GM21423 (cell line): ENCODE measurements around the gene GALR2.

ENCODE experiments used
- ATAC-seq: cut with Tn5 transposase; IDR thresholded peaks from one replicate; pipeline ENCODE4 v1.9.1; 2021; ENCODE audit warnings: mild to moderate bottlenecking, moderate library complexity; ENCODE audit not compliant: unreplicated experiment

GALR2 gene

DNA sequence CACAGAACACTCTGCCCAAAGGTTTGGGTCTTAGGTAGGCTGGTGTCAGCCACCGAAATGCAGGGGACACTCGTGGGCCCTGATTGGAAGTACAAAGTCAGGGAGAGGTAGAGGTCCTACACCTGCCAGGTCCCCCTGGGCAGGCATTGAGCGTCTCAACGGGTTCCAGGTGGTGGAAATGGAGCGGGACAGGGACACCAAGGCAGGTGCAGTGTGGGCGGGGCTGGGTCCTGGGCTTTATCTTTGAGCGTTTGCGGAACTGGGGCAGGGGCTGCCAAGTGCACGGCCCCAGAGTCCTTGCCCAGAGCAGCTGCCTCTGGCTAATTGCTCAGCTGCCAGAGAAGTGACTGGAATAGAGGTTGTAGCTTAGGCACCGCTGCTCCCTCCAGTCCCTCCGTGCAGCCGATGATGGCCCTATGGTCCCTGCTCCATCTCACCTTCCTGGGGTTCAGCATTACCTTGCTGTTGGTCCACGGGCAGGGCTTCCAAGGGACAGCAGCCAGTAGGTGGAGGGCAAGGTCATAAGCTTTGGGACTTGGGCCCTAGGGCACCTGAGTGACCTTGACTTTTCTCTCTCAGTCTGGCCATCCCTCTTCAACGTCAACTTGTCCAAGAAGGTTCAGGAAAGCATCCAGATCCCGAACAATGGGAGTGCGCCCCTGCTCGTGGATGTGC lies 4.4 kb downstream of the GALR2 start, which contains the start of gene ZACN:
ZACN (plus strand) TSS at position 323 of the 675 bp plus-strand sequence; CDS start at position 406, 83 bp downstream.
- ATAC-seq = no peak

GRCh38 chr17:76079535-76079955 lies 5.0 kb downstream of the GALR2 start:
- ATAC-seq = no peak

GRCh38 chr17:76079956-76080767 lies 5.6 kb downstream of the GALR2 start:
- ATAC-seq = no peak

GRCh38 chr17:76080768-76081287 lies 6.2 kb downstream of the GALR2 start:
- ATAC-seq = no peak

DNA sequence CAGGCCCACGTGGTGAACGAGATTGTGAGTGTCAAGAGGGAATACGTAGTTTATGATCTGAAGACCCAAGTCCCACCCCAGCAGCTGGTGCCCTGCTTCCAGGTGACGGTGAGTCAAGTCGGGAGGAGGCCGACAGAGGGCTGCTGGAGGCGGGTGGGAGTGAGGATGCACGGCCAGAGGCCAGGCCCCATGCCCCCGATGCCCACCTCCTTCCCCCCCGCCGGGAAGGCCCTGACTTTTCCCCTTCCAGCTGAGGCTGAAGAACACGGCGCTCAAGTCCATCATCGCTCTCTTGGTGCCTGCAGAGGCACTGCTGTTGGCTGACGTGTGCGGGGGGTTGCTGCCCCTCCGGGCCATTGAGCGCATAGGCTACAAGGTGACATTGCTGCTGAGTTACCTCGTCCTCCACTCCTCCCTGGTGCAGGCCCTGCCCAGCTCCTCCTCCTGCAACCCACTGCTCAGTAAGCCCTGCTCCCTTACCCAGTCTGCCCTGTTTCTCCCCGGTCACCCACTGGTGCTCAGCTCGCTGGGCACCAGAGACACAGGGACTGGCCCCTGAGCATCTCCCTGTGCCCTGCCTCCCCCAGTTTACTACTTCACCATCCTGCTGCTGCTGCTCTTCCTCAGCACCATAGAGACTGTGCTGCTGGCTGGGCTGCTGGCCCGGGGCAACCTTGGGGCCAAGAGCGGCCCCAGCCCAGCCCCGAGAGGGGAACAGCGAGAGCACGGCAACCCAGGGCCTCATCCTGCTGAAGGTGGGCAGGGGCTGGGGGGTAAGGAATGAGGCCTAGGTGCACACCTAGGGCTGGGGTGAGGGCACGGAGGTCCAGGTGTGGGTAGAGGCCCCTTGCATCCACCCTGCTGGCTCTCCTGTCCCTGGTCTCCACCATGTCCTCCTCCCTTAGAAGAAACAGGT lies 7.0 kb downstream of the GALR2 start:
- ATAC-seq = no peak

GRCh38 chr17:76082326-76083251 lies 8.0 kb downstream of the GALR2 start:
- ATAC-seq = no peak

GRCh38 chr17:76083536-76084182 lies 9.1 kb downstream of the GALR2 start:
- ATAC-seq = no peak

DNA sequence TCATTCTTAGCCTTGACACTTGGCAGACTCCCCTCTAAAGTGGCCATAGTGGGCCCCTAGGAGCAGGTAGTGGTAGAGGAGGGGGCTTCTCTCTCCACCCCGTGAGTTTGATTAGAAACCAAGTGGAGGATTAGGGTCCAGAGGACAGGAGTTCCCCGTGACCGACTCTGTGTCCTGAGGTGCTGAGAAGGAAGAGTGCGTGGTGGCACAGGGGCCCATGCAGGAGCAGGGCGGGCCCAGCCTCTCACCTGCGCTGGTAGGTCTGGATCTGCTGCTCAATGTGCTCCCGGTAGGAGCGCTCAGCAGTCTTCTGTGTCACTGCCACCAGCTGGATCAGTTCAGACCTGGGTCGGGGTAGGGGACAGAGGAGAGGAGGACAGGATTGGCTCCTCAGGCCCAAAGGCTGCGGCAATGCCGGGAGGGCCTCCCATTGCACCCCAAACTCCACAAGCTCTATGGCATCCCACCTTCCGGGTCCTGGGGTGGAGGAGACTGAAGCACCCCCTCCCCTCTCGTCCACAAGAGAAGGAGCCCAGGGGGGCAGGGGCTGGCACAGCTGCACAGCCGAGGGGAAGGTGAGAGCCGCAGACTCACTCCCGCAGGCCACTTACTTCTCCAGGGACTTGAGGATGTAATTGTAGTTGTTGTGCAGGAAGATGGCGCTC lies 10.6 kb downstream of the GALR2 start:
- ATAC-seq = no peak

GRCh38 chr17:76085731-76086366 lies 11.3 kb downstream of the GALR2 start:
- ATAC-seq = no peak

DNA sequence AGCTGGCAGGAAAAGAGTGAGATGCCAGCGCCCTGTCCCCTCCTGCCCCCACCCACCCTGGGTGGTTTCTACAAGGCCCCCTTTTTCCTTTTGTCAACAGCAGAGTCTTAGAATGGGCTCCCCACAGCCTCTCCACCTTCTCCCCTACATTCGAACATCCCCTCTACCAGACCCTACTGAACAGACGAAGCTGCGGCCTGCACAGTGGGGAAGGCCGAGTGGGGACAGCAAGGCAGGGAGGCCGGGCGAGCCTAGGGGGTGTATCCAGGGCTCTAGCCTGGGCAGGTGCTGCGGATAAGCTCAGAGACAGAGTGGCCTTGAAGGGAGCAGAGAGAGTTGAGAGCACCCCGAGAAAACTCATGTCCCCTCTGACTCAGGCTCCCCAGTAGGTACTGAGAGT lies 11.8 kb downstream of the GALR2 start:
- no peak for ATAC-seq

GRCh38 chr17:76087531-76087930 lies 12.9 kb downstream of the GALR2 start:
- ATAC-seq = no peak

GRCh38 chr17:76088041-76088867 lies 13.7 kb downstream of the GALR2 start:
- no peak for ATAC-seq

- ATAC-seq = no peak
These were observed 14.4 kb downstream of the GALR2 start for GRCh38 chr17:76088868-76089576.

- no peak for ATAC-seq
These were observed 15.3 kb downstream of the GALR2 start for GRCh38 chr17:76089680-76090516.

DNA sequence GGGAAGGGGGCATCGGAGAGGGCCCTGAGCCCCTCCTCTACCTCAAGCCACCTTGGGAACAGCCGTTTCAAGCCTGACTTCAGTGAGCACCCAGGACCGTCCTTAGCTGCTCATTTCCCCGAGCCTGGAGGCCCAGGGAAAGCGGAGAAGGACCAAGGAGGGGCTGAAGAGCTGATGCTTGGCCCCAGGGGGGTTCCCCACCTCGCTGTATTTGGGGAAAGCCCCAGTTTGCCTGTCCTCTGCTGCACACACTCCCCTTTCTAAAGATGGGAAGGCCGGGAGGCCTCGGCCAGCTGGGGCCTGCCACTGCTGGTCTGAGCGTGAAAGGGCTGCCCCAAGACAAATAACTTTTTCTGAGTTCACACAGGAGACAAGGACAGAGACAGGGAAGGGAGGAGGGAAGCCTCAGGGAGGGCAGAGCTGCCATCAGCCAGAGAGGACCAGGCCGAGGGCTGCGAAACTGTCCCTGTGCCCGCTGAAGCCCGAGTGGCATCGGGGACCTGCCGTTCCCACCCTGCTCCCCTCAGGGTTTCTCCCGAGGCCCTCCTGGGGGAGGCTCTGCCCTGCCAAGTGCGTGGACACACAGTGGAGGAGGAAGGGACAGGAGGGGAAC lies 16.0 kb downstream of the GALR2 start:
- no peak for ATAC-seq
